Measurements from ENCODE around the gene NFYB. TPM values are rescaled to one million over a fixed set of nuclear protein-coding genes. Genes with fewer than 3 reads are reported as not detected.

The NFYB gene
- total RNA-seq, 1 donor from 2014 or later, result 39.9 TPM

Small RNAs within 50 kb of the gene (small RNA-seq; reads per million reads assigned to genes)
- gene RNA5SP370, result not detected

Other genes with a start within 250 kb of the NFYB start
- 194 TPM for gene HSP90B1, start 207.8 kb downstream of the NFYB start, total RNA-seq
- 56.3 TPM for gene TDG, start 172.3 kb downstream of the NFYB start, total RNA-seq
- gene GLT8D2, start 88.0 kb downstream of the NFYB start, total RNA-seq, result 9.4 TPM
- 62.4 TPM for gene HCFC2, start 73.7 kb downstream of the NFYB start, total RNA-seq
- gene TXNRD1, start 77.6 kb upstream of the NFYB start, total RNA-seq, result 102 TPM
- 4.5 TPM for gene EID3, start 165.5 kb upstream of the NFYB start, total RNA-seq

All from frontal cortex (tissue), 1 donor.